Measurements from ENCODE around the gene EYA2.

- TF ChIP-seq EZH2phosphoT487 (IDR thresholded peaks at IDR 0.05; ENCODE audit: insufficient read depth, low read depth) (no peak), EZH2 (IDR thresholded peaks at IDR 0.05; ENCODE audit: insufficient read depth, poor library complexity, severe bottlenecking) (no peak)
Observed at GRCh38 chr20:47079047-47079446, 184.4 kb downstream of the EYA2 start.

Data from GM23248 (cell line).